ENCODE measurements around the gene FKRP. TPM values are rescaled to one million over a fixed set of nuclear protein-coding genes. Genes with fewer than 3 reads are reported as not detected.

Gene FKRP
- total and polyA plus RNA-seq, 2 of the 13 experiments (the other 11 are each of a cell fraction or from before 2014, with no cell fraction given) = 7.3 to 9.8 TPM

GRCh38 chr19:46737761-46738171, 8.1 kb upstream of the FKRP start (continued):
- TF ChIP-seq ZNF407 (CRISPR knock-in tag; IDR thresholded peaks at IDR 0.05; ENCODE audit: not compliant biosample characterization) = no peak
- TF ChIP-seq THRA (CRISPR knock-in tag; IDR thresholded peaks at IDR 0.05; ENCODE audit: borderline replicate concordance) = no peak
- no peak for TF ChIP-seq RERE (CRISPR knock-in tag; IDR thresholded peaks at IDR 0.05; ENCODE audit: low read depth)
- TF ChIP-seq ZNF441 (CRISPR knock-in tag; IDR thresholded peaks at IDR 0.05; ENCODE audit: borderline replicate concordance) = no peak
- TF ChIP-seq NR2F1 (CRISPR knock-in tag; IDR thresholded peaks at IDR 0.05) = no peak
- no peak for TF ChIP-seq KDM5A (IDR thresholded peaks at IDR 0.05; ENCODE audit: borderline replicate concordance, low read length)
